HEK293 (cell line): ENCODE results near the gene SYNC.

Experiments
- CTCF ChIA-PET: fragments of 350-600 bp; formaldehyde crosslinking; extraction: SDS; loops from one replicate; lab custom pipeline; 2021; ENCODE audit warnings: antibody characterized with exemption; lab: Yijun Ruan, JAX
- POLR2A ChIA-PET: fragments of 300-600 bp; formaldehyde crosslinking; extraction: SDS; loops from one replicate; lab custom pipeline; 2020; ENCODE audit warnings: antibody characterized with exemption, inconsistent platforms; lab: Yijun Ruan, JAX
- H3K27ac ChIP-seq: fragments of 200-500 bp; sonication (Bioruptor generic); 2 replicates; pipeline ENCODE4 v1.5.1; 2014; ENCODE audit warnings: low read depth, low read length, control low read depth, inconsistent platforms; ENCODE audit errors: extremely low read depth
- H3K36me3 ChIP-seq, 2 experiments: fragments of 200-500 bp in 1 of 2; sonication (Bioruptor generic) in 1 of 2; 1 replicate in 1 of 2; 2 replicates in 1 of 2; pipeline ENCODE4 v1.5.1; 2014 to 2017; ENCODE audit warnings: inconsistent platforms in 2 of 2, low read length in 2 of 2; ENCODE audit not compliant: control insufficient read depth in 2 of 2, insufficient read depth in 1 of 2
- H3K4me1 ChIP-seq: fragments of 200-500 bp; sonication (Bioruptor generic); 2 replicates; pipeline ENCODE4 v1.5.1; 2014; ENCODE audit warnings: mild to moderate bottlenecking, low read length, inconsistent platforms; ENCODE audit not compliant: control insufficient read depth, insufficient read depth
- H3K4me3 ChIP-seq: 2 replicates; pipeline ENCODE4 v1.5.1; 2011; ENCODE audit warnings: low read depth, mild to moderate bottlenecking, control low read depth, low read length, moderate library complexity
- H3K9me3 ChIP-seq: fragments of 200-500 bp; sonication (Bioruptor generic); 2 replicates; pipeline ENCODE4 v1.5.1; 2014; ENCODE audit warnings: low read depth, low read length, inconsistent platforms; ENCODE audit not compliant: control insufficient read depth, insufficient read depth
- EGR2 ChIP-seq: fragments of 450-650 bp; formaldehyde crosslinking; IDR thresholded peaks from 2 replicates; pipeline ENCODE4 v1.5.1; 2016; ENCODE audit warnings: low read depth, missing biosample characterization, missing genetic modification characterization
- GFI1B ChIP-seq: fragments of 450-650 bp; formaldehyde crosslinking; IDR thresholded peaks from 2 replicates; pipeline ENCODE4 v1.5.1; 2016; ENCODE audit warnings: missing biosample characterization, missing genetic modification characterization
- GLIS1 ChIP-seq: fragments of 450-650 bp; formaldehyde crosslinking; IDR thresholded peaks from 2 replicates; pipeline ENCODE4 v1.5.1; 2016; ENCODE audit warnings: missing biosample characterization, missing genetic modification characterization
- GLIS2 ChIP-seq: fragments of 450-650 bp; formaldehyde crosslinking; IDR thresholded peaks from 2 replicates; pipeline ENCODE4 v1.5.1; 2016; ENCODE audit warnings: missing biosample characterization, missing genetic modification characterization
- IKZF3 ChIP-seq: fragments of 450-650 bp; IDR thresholded peaks from 2 replicates; pipeline ENCODE4 v1.5.0; 2018; ENCODE audit warnings: missing biosample characterization, mild to moderate bottlenecking, missing genetic modification characterization, moderate library complexity
- KLF10 ChIP-seq: fragments of 450-650 bp; IDR thresholded peaks from 2 replicates; pipeline ENCODE4 v1.5.1; 2018; ENCODE audit warnings: missing biosample characterization, mild to moderate bottlenecking, missing genetic modification characterization
- KLF8 ChIP-seq: fragments of 450-650 bp; formaldehyde crosslinking; IDR thresholded peaks from 2 replicates; pipeline ENCODE4 v1.5.1; 2016; ENCODE audit warnings: missing biosample characterization, missing genetic modification characterization
- ZBTB17 ChIP-seq: fragments of 450-650 bp; formaldehyde crosslinking; IDR thresholded peaks from 2 replicates; pipeline ENCODE4 v1.5.1; 2016; ENCODE audit warnings: missing biosample characterization, missing genetic modification characterization
- ZBTB8A ChIP-seq: fragments of 450-650 bp; formaldehyde crosslinking; IDR thresholded peaks from 2 replicates; pipeline ENCODE4 v1.5.1; 2016; ENCODE audit warnings: missing biosample characterization, missing genetic modification characterization
- ZFHX2 ChIP-seq: fragments of 450-650 bp; formaldehyde crosslinking; conservative IDR thresholded peaks from 2 replicates; pipeline ENCODE4 v1.5.1; 2016; ENCODE audit warnings: missing biosample characterization, missing genetic modification characterization
- ZFP41 ChIP-seq: fragments of 450-650 bp; formaldehyde crosslinking; IDR thresholded peaks from 2 replicates; pipeline ENCODE4 v1.5.1; 2016; ENCODE audit warnings: missing biosample characterization, missing genetic modification characterization, borderline replicate concordance
- ZFP69B ChIP-seq: fragments of 450-650 bp; formaldehyde crosslinking; IDR thresholded peaks from 2 replicates; pipeline ENCODE4 v1.5.1; 2016; ENCODE audit warnings: missing biosample characterization, missing genetic modification characterization
- ZNF138 ChIP-seq: fragments of 450-650 bp; formaldehyde crosslinking; IDR thresholded peaks from 2 replicates; pipeline ENCODE4 v1.5.1; 2016; ENCODE audit warnings: missing biosample characterization, missing genetic modification characterization, borderline replicate concordance
- ZNF175 ChIP-seq: fragments of 450-650 bp; formaldehyde crosslinking; IDR thresholded peaks from 2 replicates; pipeline ENCODE4 v1.5.1; 2016; ENCODE audit warnings: missing biosample characterization, missing genetic modification characterization
- ZNF23 ChIP-seq: fragments of 450-650 bp; formaldehyde crosslinking; IDR thresholded peaks from 2 replicates; pipeline ENCODE4 v1.5.1; 2016; ENCODE audit warnings: missing biosample characterization, missing genetic modification characterization, borderline replicate concordance
- ZNF391 ChIP-seq: fragments of 450-650 bp; formaldehyde crosslinking; IDR thresholded peaks from 2 replicates; pipeline ENCODE4 v1.5.1; 2016; ENCODE audit warnings: low read depth, missing biosample characterization, missing genetic modification characterization, borderline replicate concordance
- ZNF521 ChIP-seq: fragments of 450-650 bp; formaldehyde crosslinking; IDR thresholded peaks from 2 replicates; pipeline ENCODE4 v1.5.1; 2017; ENCODE audit warnings: missing biosample characterization, mild to moderate bottlenecking, missing genetic modification characterization
- ZNF558 ChIP-seq: fragments of 450-650 bp; formaldehyde crosslinking; IDR thresholded peaks from 2 replicates; pipeline ENCODE4 v1.5.1; 2016; ENCODE audit warnings: missing biosample characterization, missing genetic modification characterization
- ZNF707 ChIP-seq: fragments of 450-650 bp; formaldehyde crosslinking; IDR thresholded peaks from 2 replicates; pipeline ENCODE4 v1.5.1; 2016; ENCODE audit warnings: missing biosample characterization, missing genetic modification characterization
- ZNF76 ChIP-seq: fragments of 450-650 bp; formaldehyde crosslinking; IDR thresholded peaks from 2 replicates; pipeline ENCODE4; 2016; ENCODE audit warnings: low read depth, missing biosample characterization, missing genetic modification characterization, borderline replicate concordance
- ZNF785 ChIP-seq: fragments of 450-650 bp; formaldehyde crosslinking; IDR thresholded peaks from 2 replicates; pipeline ENCODE4 v1.5.1; 2016; ENCODE audit warnings: missing biosample characterization, missing genetic modification characterization
- ZNF837 ChIP-seq: fragments of 450-650 bp; formaldehyde crosslinking; IDR thresholded peaks from 2 replicates; pipeline ENCODE4 v1.5.1; 2016; ENCODE audit warnings: missing biosample characterization, missing genetic modification characterization
- TF ChIP-seq, protein P1 (sequence below): fragments of 450-650 bp; formaldehyde crosslinking; IDR thresholded peaks from 2 replicates; pipeline ENCODE4 v1.5.1; 2016; ENCODE audit warnings: missing biosample characterization, missing genetic modification characterization
- TF ChIP-seq, protein P2 (sequence below): fragments of 450-650 bp; IDR thresholded peaks from 2 replicates; pipeline ENCODE4 v1.5.1; 2018; ENCODE audit warnings: missing biosample characterization, mild to moderate bottlenecking, missing genetic modification characterization

Gene SYNC

DNA sequence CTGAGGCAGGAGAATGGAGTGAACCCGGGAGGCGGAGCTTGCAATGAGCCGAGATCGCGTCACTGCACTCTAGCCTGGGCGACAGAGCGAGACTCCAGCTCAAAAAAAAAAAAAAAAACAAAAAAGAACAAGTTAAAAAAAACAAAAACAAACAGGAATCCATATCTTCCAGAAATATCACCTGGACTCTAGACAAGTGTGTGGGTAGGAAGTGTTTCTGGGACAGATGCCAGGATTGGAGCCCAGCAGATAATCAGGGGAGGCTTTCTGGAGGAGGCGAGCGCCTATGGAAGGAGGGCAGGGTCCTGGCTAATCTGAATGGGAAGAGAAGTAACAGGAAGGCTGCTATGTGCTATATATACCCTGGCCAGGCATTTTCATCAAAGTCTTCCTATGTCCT, 43.6 kb upstream of the SYNC start:
- Histone ChIP-seq H3K9me3 (no peaks in the 10 kb centered on the region), H3K36me3 (peaks cover 0 to 13% of the 10 kb centered on the region in 2 experiments; a peak in 2 of 3 replicates), H3K4me3 (no peak overlapping the region), H3K27ac (no peak overlapping the region), H3K4me1 (no peaks in the 10 kb centered on the region; the same call in 1 of the 2 replicates)
- POLR2A ChIA-PET = interaction anchor here (0.6 to 2.1 kb wide), 4 partner anchors 8 to 56 kb away, joined by 3 to 6 read pairs (median 4); no protein-coding TSS in a partner anchor
- CTCF ChIA-PET = interaction anchor here (0.6 to 1.0 kb wide), 2 partner anchors 7 to 34 kb away, joined by 3 to 5 read pairs; no protein-coding TSS in a partner anchor
- TF ChIP-seq EGR2 (tag by site-specific recombination) = peak; percentile 58
- TF ChIP-seq KLF8 (tag by site-specific recombination) = 0 out of 2 replicates have a peak, but pooled peaks have one; percentile 27
- TF ChIP-seq ZFHX2 (tag by site-specific recombination) = peak; percentile 62
- no peak for TF ChIP-seq ZNF785 (tag by site-specific recombination)
- TF ChIP-seq ZBTB17 = peak; percentile 56; the same call in 1 of the 2 replicates

DNA sequence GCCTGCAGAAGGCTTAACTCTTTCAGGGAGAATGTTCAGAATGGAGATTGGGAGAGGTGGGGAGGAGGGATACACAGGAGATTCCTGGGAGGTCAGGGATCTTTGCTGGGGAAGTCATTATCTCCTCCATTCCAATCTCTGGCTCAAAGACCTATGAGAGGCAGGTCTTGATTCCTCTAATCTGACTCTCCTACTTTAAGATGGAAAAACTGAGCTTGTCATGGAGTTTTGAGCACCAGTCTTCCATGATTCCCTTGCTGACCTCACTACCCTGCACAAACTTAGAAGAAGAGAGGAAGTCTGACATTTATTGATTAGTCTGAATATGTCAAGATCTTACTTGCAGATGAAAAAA, 41.5 kb upstream of the SYNC start:
- Histone ChIP-seq H3K4me1 (no peaks in the 10 kb centered on the region; the same call in 1 of the 2 replicates), H3K36me3 (peaks cover 0 to 13% of the 10 kb centered on the region in 2 experiments; a peak in 2 of 3 replicates), H3K9me3 (no peaks in the 10 kb centered on the region), H3K4me3 (no peak overlapping the region), H3K27ac (no peak overlapping the region)
- ChIA-PET CTCF (interaction anchor here (1.9 to 2.4 kb wide), 2 partner anchors 29 to 32 kb away, joined by 8 to 13 read pairs; no protein-coding TSS in a partner anchor), POLR2A (interaction anchor here (2.1 kb wide), 1 partner anchor 10 kb away, joined by 6 read pairs; no protein-coding TSS in a partner anchor)
- TF ChIP-seq ZNF23 (tag by site-specific recombination) (no peak), ZNF707 (tag by site-specific recombination) (no peak), ZNF837 (tag by site-specific recombination) (no peak), ZBTB8A (tag by site-specific recombination) (no peak), GLIS2 (tag by site-specific recombination) (no peak), IKZF3 (tag by site-specific recombination) (peak; percentile 58), ZNF521 (tag by site-specific recombination) (no peak), ZFP41 (tag by site-specific recombination) (no peak), GLIS1 (tag by site-specific recombination) (peak; percentile 69), ZFP69B (tag by site-specific recombination) (no peak), ZNF391 (no peak)
- TF ChIP-seq, protein P1, sequence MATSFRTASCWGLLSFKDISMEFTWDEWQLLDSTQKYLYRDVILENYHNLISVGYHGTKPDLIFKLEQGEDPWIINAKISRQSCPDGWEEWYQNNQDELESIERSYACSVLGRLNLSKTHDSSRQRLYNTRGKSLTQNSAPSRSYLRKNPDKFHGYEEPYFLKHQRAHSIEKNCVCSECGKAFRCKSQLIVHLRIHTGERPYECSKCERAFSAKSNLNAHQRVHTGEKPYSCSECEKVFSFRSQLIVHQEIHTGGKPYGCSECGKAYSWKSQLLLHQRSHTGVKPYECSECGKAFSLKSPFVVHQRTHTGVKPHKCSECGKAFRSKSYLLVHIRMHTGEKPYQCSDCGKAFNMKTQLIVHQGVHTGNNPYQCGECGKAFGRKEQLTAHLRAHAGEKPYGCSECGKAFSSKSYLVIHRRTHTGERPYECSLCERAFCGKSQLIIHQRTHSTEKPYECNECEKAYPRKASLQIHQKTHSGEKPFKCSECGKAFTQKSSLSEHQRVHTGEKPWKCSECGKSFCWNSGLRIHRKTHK (tag by site-specific recombination) = no peak
- TF ChIP-seq, protein P2, sequence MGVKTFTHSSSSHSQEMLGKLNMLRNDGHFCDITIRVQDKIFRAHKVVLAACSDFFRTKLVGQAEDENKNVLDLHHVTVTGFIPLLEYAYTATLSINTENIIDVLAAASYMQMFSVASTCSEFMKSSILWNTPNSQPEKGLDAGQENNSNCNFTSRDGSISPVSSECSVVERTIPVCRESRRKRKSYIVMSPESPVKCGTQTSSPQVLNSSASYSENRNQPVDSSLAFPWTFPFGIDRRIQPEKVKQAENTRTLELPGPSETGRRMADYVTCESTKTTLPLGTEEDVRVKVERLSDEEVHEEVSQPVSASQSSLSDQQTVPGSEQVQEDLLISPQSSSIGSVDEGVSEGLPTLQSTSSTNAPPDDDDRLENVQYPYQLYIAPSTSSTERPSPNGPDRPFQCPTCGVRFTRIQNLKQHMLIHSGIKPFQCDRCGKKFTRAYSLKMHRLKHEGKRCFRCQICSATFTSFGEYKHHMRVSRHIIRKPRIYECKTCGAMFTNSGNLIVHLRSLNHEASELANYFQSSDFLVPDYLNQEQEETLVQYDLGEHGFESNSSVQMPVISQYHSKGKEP (tag by site-specific recombination) = no peak

DNA sequence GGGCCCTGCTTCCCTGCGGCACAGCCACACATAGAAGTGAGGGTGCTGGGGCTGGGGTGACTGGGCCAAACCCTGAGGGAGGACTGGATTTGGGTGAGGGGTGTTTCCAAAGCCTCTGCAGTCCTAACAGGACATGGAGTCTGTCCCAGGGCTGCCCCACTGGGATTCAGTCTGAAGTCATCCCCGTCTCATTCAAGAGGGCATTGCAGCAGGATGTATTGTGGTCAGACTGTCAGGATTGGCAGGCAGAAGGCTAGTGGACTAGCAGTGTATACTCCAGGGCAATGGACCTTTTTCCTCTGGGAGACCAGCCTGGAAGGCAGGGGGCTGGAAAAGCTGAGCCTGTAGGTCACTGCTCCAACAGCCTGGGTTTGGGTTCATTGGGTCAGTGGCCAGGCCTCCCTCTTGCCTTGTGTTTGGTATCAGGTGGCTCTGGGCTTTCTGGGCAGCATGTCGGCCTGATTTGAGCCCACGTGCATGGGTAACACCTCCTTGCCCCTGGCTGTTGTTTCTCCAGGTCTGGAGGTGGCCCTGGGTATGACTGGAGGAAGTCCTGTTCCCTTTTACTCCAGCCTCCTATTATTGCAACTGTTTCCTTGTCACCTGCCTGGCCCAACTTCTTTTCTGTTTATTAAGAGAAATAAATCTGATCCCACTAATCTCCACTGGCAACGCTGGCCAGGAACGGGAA, 41.0 kb upstream of the SYNC start:
- ChIA-PET POLR2A (interaction anchor here (1.8 kb wide), 1 partner anchor 31 kb away, joined by 9 read pairs; no protein-coding TSS in a partner anchor), CTCF (interaction anchor here (0.9 to 2.4 kb wide), 5 partner anchors 10 to 38 kb away, joined by 3 to 13 read pairs (median 6); no protein-coding TSS in a partner anchor)
- Histone ChIP-seq H3K4me3 (no peak overlapping the region), H3K36me3 (peaks cover 0 to 13% of the 10 kb centered on the region in 2 experiments; a peak in 2 of 3 replicates), H3K4me1 (no peaks in the 10 kb centered on the region; the same call in 1 of the 2 replicates), H3K27ac (no peak overlapping the region), H3K9me3 (no peaks in the 10 kb centered on the region)
- TF ChIP-seq ZBTB8A (tag by site-specific recombination) (0 out of 2 replicates have a peak, but pooled peaks have one; percentile 5), KLF10 (tag by site-specific recombination) (no peak), ZNF76 (tag by site-specific recombination) (no peak), ZNF138 (tag by site-specific recombination) (no peak), GFI1B (no peak), ZNF558 (tag by site-specific recombination) (no peak), ZNF175 (tag by site-specific recombination) (no peak)
